ENCODE measurements around the gene DCAF7. TPM values are rescaled to one million over a fixed set of nuclear protein-coding genes. Genes with fewer than 3 reads are reported as not detected.

Gene DCAF7
- total RNA-seq, 4 donors from 2014 or later = 17.9 to 32.8 (median 23.9) TPM

DNA sequence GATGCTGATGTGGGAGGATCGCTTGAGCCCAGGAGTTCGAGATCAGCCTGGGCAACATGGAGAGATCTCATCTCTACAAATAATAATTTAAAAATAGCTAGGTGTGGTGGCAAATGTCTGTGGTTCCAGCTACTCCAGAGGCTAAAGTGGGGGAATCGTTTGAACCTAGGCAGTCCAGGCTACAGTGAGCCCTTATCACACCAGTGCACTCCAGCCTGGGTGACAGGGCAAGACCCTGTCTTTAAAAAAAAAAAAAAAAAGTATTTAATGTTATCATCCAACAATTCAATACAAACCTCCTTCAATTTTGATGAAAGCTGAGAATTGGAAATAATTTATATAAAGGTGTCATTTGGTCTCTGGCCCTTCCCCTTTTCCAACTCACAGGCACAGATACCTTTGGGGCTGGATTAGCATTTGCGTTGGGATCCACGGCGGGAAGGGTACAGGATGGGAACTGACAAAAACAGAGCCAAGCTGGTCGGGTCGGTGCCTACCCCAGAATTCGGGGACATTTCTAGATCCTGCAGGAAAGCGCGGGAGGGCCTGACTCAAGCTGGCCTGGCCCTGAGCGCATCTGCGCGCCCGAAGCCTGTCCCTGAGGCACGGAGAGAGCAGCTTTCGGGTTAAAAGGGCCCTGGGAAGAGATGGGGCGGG lies 860 bp upstream of the DCAF7 start:
- TF ChIP-seq, protein P1, sequence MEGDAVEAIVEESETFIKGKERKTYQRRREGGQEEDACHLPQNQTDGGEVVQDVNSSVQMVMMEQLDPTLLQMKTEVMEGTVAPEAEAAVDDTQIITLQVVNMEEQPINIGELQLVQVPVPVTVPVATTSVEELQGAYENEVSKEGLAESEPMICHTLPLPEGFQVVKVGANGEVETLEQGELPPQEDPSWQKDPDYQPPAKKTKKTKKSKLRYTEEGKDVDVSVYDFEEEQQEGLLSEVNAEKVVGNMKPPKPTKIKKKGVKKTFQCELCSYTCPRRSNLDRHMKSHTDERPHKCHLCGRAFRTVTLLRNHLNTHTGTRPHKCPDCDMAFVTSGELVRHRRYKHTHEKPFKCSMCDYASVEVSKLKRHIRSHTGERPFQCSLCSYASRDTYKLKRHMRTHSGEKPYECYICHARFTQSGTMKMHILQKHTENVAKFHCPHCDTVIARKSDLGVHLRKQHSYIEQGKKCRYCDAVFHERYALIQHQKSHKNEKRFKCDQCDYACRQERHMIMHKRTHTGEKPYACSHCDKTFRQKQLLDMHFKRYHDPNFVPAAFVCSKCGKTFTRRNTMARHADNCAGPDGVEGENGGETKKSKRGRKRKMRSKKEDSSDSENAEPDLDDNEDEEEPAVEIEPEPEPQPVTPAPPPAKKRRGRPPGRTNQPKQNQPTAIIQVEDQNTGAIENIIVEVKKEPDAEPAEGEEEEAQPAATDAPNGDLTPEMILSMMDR (IDR thresholded peaks at IDR 0.05; ENCODE audit: low read depth) = no peak

DNA sequence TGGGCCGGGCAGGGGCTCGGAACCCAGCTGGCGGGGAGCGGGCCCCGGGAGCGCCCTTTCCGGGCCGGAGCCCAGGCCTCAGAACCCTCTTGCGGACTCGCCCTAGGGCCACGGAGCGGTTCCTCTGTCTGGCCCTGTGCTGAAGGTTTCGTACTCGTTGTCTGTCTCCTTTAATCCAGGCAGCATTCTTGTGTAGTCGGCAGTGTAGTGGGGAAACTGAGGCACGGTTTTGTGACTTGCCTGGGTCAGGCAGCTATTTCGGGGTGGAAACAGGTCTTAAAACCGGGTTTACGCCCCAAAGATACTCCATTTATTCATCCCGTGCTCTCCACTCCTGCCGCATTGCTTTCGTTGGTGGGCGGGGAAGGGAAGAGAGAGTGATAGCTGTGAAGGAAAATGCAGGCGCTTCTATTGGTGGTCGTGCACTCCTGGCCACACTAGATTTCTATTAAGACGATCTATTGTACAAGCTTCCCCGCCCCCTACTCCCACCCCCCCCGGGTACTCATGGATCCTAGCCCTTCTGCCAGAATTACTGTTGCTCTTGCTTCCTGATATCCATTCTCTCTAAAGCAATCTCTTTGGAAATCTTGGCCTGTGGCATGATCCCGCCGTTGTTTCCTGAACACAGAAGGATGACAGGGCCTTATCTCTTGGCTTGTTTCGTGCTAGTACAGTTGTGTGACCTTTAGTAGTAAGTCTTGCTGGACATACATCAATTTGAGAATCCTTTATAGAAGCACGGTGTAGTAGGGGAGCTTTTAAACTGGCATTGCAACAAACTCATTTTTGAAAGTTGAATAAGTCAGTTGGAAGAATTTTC lies 751 bp downstream of the DCAF7 start:
- TF ChIP-seq, protein P1 (IDR thresholded peaks at IDR 0.05; ENCODE audit: low read depth) = no peak

DNA sequence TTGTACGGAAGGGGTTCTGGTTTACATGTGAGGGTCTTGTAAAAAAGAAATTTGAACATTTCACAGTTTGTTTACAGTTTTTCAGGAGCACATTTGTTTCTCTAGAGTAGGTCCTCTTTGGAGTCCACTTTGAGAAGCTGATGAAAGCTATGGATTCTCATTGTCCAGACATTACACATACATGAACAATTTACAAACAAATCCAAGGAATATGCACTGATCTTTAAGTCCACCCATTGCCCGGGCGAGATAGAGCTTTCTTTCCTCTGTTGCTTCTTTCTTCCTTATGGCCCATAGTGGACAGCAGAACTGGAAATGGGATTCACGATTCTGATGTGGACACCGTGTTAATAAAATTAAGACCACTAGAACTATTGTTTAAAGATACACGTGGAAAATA lies 1.9 kb downstream of the DCAF7 start:
- TF ChIP-seq, protein P1 (IDR thresholded peaks at IDR 0.05; ENCODE audit: low read depth) = no peak

DNA sequence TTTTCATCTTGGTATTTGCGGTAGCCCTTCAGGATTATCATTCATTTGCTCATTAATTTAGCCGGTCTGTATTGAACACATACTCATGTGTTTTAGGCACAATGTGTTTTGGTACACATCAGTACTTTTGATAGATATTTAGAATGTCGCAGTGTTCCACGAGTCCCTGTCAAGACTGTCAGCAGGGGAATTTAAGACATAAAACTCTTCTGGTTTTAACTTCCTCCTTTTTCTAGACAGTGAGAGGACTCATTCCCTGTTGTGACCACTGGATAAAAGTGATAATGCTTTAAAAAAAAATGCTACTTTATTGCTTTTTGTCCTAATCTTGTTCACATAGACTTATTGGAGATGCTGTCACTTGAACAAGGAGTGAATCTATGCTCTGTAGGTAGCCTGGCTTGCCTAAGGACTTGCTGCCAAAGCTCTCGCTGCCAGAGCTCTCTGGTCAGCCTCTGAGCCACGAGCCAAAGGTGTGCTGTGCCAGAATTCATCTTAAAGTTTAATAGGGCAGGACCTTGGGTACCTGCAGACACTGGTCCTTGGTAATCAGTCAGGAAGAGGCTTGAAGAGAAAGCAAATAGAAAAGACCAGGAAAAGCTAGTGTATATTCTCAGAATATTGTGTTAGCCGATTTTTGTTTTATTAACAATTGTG lies 5.4 kb downstream of the DCAF7 start:
- TF ChIP-seq, protein P1 (IDR thresholded peaks at IDR 0.05; ENCODE audit: low read depth) = no peak

DNA sequence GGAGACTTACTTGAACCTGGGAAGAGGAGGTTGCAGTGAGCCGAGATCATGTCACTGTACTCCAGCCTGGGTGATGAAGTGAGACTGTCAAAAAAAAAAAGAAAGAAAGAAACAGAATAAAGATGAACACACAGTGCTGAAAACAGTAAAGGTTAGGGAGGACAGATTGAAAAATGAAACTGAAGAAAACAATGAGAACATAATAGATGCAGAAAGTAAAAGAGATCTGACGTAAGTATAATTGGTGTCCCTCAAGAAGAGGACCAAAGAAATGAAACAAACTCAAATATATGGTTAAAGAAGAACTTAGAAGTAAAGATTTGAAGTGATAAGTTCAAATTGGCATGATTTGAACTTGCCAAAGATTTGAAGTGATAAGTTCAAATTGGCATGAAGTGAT lies 7.1 kb downstream of the DCAF7 start:
- TF ChIP-seq, protein P1 (IDR thresholded peaks at IDR 0.05; ENCODE audit: low read depth) = no peak

DNA sequence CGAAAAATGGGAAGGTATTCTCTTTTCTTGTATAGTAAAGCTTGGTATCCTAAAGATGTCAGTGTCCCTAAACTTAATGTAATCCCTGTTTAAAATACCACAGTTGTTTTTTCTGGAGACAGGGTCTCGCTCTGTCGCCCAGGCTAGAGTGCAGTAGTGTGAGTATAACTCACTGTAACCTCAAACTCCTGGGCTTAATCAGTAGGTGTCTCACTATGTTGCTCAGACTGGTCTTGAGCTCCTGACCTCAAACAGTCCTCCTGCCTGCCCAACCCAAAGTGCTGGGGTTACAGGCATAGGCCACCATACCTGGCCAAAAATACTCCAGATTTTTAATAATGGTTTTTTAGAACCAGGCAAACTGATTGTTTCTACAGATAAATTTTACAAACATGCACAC lies 8.2 kb downstream of the DCAF7 start:
- TF ChIP-seq, protein P1 (IDR thresholded peaks at IDR 0.05; ENCODE audit: low read depth) = no peak

DNA sequence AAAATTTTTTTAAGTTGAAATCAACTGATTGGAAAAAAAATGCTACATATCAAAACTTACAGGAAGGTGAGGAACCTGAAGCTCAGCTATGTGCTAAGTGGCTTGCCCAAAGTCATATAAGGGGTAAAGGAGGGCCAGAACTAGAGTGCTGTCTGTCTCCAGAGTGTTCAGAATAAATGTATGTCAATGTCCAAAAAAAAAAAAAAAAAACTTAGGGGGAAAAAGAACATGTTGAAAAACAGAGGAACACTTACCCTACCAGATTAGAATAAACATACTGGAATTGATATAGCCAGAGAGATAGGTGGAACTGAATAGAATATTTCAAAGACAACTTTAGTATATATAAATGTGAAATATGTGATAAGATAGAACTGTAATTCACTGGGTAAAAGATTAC lies 11.5 kb downstream of the DCAF7 start:
- TF ChIP-seq, protein P1 (IDR thresholded peaks at IDR 0.05; ENCODE audit: low read depth) = no peak
